Measurements from ENCODE around the gene GJB1.

Gene GJB1

DNA sequence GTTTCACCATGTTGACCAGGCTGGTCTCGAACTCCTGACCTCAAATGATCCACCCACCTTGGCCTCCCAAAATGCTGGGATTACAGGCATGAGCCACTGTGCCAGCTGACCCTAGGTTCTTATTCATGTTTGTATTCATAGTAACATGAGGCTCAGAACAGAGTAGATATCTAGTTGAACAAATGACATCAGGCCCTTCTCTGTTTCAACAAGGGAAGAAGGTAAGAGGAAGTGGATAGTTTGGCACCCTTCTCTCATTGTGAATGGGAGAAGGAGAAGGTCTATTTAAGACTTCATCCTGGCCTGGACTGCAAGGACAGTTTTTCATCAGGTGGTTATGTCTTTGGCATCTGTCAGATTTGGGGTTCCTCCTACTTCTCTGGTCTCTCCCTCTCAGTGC lies 13.8 kb downstream of the GJB1 start:
- H3K4me3 ChIP-seq (ENCODE audit: low read depth, low read length), result no peak overlapping the region
- no peak for DNase-seq (ENCODE audit: low read depth)
- TF ChIP-seq, protein P1, sequence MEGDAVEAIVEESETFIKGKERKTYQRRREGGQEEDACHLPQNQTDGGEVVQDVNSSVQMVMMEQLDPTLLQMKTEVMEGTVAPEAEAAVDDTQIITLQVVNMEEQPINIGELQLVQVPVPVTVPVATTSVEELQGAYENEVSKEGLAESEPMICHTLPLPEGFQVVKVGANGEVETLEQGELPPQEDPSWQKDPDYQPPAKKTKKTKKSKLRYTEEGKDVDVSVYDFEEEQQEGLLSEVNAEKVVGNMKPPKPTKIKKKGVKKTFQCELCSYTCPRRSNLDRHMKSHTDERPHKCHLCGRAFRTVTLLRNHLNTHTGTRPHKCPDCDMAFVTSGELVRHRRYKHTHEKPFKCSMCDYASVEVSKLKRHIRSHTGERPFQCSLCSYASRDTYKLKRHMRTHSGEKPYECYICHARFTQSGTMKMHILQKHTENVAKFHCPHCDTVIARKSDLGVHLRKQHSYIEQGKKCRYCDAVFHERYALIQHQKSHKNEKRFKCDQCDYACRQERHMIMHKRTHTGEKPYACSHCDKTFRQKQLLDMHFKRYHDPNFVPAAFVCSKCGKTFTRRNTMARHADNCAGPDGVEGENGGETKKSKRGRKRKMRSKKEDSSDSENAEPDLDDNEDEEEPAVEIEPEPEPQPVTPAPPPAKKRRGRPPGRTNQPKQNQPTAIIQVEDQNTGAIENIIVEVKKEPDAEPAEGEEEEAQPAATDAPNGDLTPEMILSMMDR (conservative IDR thresholded peaks at IDR 0.05; ENCODE audit: low read depth, low read length), result no peak

DNA sequence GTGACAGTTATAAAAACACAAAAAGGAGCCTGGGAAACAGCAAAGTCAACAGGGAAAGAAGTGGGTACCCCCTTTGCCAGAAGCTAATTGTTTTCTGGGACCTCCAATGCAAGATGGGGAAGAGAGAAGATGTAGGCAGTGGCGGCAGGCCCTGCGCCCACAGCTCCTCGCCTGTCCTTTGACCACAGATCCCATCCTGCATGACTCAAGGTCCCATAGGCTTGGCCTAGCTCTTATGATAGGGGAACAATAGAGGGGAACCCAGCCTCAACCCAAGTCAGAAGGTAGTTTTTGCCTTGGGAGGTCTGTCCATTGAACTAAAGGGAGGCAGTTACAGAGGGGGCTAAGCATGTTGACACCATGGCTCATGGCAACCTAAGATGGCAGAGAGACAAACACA lies 16.8 kb downstream of the GJB1 start:
- H3K4me3 ChIP-seq (ENCODE audit: low read depth, low read length), result no peak overlapping the region
- TF ChIP-seq, protein P1 (conservative IDR thresholded peaks at IDR 0.05; ENCODE audit: low read depth, low read length), result no peak
- DNase-seq (ENCODE audit: low read depth), result no peak

DNA sequence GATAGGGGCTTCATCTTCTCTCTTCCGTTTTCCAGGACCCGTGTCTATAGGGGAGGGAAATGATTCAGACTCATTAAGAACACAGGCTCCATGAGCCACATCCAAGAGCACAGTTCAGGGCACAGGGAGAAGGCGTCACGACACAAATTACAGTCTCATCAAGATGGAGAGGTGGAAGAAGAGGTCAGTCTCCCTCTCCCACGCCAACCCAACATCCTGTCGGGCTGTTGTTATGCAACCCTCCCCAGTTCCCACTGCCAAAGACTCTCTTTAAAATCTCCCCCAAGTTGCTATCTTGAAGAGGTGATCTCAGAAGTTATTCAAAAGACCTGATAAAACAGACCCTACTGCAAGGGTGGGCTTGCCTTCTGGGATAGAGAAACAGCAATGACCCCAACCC lies 18.3 kb downstream of the GJB1 start:
- no peak overlapping the region for H3K4me3 ChIP-seq (ENCODE audit: low read depth, low read length)
- DNase-seq (ENCODE audit: low read depth), result no peak
- TF ChIP-seq, protein P1 (conservative IDR thresholded peaks at IDR 0.05; ENCODE audit: low read depth, low read length), result no peak

DNA sequence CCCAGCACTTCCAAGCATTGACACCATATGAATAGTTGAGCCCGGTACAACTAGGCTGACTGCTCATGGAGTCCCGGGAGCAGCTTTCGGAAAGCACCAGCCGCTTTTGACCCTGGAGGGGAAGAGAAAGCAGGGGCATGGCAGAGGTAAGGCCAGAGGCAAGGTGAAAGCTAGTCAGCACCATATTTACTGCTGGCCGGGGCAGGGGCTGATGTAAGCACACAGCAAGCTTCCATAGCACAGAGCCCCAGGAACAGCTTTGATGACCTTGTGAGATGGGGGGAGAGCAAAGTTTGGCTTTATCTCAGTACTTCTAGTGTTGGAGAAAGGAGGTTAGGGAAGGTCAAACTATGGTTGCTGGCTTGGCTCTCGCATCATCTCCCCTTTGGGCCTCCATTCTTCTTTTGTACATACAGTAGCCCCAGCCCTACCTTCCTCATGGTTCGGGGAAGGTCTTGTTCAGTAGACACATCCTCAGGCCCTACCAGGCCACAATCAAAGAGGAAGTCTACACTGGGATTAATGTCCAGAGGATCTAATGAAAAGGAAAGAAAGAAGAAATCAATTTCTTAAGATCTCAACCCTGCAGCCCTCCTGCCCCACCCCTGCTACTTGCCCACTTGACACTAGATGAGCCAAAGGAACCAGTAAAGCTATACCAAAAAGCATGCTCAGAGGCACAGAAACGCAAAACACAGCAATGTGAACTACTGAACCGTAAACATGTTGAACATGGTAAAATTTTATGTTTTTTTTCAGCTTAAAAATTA lies 21.5 kb downstream of the GJB1 start:
- H3K4me3 ChIP-seq (ENCODE audit: low read depth, low read length), result no peak overlapping the region
- no peak for DNase-seq (ENCODE audit: low read depth)
- TF ChIP-seq, protein P1 (conservative IDR thresholded peaks at IDR 0.05; ENCODE audit: low read depth, low read length), result no peak

DNA sequence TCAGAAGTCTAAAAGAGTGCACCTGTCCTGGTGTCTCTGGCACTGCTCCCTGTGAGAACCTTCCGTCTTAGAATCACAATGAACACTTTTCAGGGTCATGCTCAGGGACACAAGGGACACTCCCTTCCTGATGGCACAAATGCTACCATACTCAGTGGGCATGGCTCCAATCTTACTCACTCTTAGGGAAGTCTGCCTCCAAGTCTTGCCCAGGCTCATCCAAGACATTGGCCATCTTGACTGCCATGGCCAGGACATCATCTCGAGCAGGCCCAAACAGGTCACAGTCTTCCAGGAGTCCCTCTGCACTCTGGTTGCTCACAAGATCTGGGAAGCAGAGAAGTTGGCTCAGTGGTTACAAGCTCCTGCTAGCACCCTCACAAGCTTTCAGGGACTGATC lies 22.1 kb downstream of the GJB1 start:
- DNase-seq (ENCODE audit: low read depth), result no peak
- TF ChIP-seq, protein P1 (conservative IDR thresholded peaks at IDR 0.05; ENCODE audit: low read depth, low read length), result no peak
- H3K4me3 ChIP-seq (ENCODE audit: low read depth, low read length), result no peak overlapping the region

DNA sequence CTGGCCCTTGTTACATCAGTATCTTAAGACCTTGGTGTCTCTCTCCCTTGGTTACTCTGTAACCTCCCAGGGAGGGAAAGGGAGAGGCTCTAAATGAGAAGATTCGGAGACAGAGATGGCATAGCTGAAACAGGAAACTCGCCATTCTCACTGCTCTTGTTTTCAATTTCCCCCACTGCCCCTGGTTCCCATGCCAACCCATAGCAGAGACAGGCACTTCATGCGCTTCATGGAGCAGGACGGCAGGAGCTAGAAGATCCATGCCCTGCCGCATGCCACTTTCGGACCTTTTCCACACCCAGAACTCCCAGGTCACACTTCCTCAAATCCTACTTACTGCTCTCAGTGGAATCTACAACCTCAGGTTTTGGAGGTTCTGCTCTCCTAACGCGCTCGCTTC lies 27.8 kb downstream of the GJB1 start:
- TF ChIP-seq, protein P1 (conservative IDR thresholded peaks at IDR 0.05; ENCODE audit: low read depth, low read length), result no peak
- H3K4me3 ChIP-seq (ENCODE audit: low read depth, low read length), result no peak overlapping the region
- DNase-seq (ENCODE audit: low read depth), result no peak

DNA sequence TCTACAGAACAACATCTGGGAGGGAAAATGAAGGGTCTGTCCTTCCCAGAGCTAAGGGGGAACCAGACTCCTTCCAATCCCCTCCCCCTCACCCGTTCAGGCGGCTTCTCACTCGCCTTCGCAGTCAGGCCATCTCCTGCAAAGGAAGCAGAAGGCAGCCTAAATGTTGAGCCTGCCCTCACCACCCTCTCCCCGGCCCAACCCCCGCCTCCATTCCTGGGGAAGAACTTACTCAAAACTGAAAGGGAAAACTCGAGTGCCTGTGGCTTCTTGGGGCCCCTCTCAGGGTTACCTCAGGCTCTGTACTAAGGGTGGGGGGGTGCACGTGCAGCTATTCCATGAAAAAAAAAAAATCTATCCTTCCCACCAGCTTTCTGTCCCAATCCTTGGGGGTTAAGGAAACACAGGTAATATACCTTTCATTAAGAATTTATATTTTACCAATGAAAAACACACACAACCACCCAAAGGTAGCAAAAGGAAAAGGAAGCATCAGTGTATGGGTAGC lies 28.5 kb downstream of the GJB1 start:
- DNase-seq (ENCODE audit: low read depth), result peak; percentile 16
- TF ChIP-seq, protein P1 (conservative IDR thresholded peaks at IDR 0.05; ENCODE audit: low read depth, low read length), result no peak
- no peak overlapping the region for H3K4me3 ChIP-seq (ENCODE audit: low read depth, low read length)

Measured in choroid plexus epithelial cell (primary cell).